ENCODE measurements around the gene SPZ1.
A peak's percentile ranks its signal among the peaks of the same experiment; 100 is the strongest.
"Not testable (repeated sequence)": the region's sequence is repeated elsewhere in the genome, so short reads cannot be mapped to it uniquely, and the experiment has no call there.

SPZ1 gene, protein sequence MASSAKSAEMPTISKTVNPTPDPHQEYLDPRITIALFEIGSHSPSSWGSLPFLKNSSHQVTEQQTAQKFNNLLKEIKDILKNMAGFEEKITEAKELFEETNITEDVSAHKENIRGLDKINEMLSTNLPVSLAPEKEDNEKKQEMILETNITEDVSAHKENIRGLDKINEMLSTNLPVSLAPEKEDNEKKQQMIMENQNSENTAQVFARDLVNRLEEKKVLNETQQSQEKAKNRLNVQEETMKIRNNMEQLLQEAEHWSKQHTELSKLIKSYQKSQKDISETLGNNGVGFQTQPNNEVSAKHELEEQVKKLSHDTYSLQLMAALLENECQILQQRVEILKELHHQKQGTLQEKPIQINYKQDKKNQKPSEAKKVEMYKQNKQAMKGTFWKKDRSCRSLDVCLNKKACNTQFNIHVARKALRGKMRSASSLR
- total RNA-seq, result 0 to 0.11 (median 0) reads per million in 18 experiments

DNA sequence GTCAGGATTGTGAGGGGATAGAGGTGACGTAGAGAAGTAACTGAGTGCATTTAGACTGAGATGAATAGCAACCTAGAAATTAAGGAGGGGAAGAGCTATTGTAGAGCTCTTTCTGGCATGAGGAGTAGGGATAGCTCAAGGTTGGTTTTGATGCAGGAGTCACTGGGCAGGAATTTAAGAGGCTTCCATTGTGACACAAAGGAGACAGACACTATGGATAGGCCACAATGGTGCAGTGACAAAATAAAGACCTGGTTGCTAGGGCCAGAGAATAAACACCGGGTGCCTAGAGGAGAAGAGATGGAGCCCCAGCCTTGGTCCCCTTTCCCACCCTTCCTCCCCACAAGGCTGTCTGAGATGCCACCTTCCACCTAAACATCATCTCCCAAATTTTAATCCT is at the start of gene SPZ1:
Gene SPZ1 (plus strand): TSS at position 301 of the 400 bp plus-strand sequence. CDS start 214 bp downstream, outside the sequence.
- no peak for DNase-seq

DNA sequence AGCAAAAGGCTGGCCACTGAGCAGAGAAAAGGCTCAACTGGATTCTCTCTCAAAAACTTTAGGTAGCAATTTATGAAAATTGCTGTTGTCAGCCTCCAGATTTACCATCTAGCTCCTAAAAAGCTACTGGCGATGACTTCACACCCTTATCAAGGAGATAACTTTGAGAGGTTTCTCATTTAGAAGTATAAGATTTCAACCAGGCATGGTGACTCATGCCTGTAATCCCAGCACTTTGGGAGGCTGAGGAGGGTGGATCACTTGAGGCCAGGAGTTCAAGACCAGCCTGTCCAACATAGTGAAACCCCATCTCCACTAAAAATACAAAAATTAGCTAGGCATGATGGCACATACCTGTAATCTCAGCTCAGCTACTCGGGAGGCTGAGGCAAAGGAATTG is 49.3 kb upstream of the SPZ1 start:
- not testable (repeated sequence) for DNase-seq

DNA sequence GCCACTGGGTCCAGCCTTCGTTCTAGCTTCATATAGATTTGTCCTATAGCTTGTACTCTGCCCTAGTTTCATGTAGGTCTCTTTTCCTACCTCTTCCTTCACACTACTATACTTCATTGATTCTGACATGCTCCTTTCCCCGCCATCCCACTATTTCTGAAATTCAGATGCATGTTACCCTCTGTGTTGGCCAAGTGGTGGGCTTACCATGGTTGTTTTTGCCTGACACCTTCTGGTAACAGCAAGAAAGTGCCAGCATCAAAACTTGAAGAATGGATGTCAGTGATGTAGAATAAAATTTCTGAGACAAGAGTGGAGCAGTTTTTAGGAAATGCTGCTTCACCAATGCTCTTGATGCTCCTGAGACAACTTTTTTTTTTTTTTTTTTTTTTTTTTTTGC is 44.5 kb upstream of the SPZ1 start:
- no peak for DNase-seq

DNA sequence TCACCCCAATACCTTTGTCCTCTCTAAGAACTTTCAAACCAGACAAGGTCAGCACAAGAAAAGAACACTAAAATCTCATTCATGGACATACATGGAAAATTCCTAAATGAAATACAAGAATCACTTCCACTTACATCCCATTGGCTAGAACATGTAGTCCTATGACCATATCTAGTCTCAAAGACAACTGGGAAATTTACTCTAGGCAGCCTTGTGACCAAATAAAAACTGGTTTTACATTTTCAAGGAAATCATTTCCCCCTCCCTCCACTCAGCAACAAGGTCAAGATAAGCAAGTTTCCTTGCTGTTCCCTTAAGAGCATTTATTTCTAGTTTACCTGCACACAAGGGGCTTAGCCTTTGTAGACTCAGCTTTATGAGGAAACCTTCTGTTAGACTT is 43.6 kb upstream of the SPZ1 start:
- no peak for DNase-seq

DNA sequence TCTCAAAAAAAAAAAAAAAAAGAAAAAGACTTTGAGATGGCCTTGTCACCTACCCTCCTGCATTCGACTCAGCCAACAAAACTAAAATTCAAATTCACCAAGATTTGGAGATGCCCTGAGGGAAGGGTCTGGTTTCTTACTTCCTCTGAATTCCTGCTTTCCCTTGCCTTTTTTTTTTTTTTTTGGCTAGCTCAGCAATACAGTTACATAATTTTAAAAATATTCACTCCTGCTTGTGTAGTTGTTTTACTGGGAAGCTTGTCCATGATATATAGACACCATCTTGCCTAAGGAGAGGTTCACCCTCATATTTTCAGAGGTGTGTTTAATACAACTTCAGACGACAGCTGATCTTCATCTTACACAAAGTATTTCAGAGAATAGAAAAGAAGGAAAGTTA is 42.6 kb upstream of the SPZ1 start:
- DNase-seq, result no peak

DNA sequence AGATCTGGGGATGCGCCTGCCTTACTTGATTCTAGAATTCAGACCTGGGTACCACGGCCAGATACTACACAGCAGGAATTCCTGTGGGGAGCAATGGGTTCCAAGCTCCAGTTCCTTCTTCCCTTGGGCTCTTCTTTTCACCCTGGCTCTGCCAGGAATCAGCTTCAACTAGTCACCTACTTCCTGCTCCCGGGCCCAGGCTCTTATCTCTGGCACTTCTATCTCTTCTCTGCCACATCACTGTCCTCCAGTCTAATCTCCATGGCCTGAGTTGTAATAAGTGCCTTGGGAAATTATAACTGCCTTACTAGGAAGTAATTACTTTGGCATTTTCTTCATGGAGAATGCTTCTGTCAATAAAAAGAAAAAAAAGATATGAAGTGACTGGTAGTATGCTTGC is 37.7 kb upstream of the SPZ1 start:
- no peak for DNase-seq

DNA sequence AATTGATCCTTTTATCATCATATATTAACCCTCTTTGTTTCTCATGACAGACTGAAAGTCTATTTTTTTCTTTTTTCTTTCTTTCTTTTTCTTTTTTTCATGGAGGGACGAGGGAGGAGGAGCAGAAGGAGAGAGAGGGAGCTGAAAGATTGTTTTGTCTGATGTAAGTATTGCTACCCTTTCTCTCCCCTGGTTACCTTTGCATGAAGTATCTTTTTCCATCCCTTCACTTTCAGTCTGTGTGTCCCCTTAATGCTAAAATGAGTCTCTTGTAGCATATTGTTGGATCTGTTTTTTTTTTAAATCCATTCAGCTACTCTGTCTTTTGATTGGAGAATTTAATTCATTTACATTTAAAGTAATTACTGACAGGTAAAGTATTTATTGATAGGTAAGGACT is 36.4 kb upstream of the SPZ1 start:
- no peak for DNase-seq

DNA sequence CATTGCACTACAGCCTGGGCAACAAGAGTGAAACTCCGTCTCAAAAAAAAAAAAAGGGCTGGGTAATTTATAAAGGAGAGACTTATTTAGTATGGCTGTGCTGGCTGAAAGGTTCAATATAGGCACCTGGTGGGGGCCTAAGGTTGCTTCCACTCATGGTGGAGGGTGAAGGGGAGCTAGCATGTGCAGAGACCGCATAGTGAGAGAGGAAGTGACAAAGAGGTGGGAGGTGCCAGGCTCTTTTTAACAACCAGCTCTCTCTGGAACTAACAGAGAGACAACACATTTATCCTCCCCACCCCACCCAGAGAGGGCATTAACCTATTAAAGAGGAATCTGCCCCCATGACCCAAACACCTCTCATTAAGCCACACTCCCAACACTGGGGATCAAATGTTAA is 35.1 kb upstream of the SPZ1 start:
- DNase-seq, result peak in 1 of 2 donors; percentile 15

DNA sequence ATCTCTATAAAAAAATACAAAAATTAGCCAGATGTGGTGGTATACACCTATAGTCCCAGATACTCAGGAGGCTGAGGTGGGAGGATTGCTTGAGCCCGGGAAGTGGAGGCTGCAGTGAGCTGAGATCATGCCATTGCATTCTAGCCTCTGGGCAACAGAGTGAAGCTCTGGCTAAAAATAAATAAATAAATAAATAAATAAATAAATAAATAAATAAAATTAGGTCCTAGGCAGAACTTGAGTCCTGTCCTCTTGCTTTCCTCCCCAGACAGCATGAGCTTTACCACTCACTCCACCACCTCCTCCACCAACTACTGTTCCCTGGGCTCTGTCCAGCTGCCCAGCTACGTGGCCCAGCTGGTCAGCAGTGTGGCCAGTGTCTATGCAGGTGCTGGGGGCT is 31.6 kb upstream of the SPZ1 start:
- no peak for DNase-seq

DNA sequence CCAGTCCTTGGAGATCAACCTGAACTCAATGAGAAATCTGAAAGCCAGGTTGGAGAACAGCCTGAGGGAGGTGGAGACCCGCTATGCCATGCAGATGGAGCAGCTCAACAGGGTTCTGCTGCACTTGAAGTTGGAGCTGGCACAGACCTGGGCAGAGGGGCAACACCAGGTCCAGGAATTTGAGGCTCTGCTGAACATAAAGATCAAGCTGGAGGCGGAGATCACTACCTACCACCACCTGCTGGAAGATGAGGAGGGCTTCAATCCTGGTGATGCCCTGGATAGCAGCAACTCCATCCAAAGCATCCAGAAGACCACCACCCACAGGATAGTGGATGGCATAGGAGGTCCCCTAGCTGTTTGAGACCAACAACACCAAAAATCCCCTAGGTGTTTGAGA is 30.5 kb upstream of the SPZ1 start:
- DNase-seq, result no peak

DNA sequence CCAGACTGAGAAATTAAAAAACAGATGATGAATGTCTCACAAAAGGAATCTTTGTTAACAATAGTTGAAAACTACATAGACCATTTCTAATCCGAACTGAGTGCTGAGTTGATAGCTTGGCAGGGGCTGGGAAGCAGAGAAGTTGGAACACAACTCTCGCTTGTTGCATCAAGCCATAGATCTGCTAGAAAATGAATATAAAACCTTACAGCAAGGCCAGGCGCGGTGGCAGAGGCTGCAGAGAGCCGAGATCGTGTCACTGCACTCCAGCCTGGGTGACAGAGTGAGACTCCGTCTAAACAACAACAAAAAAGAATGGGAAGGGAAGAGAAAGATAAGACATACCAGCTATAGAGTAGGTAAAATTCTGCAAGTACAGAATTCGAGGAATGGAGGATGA is 28.0 kb upstream of the SPZ1 start:
- no peak for DNase-seq

DNA sequence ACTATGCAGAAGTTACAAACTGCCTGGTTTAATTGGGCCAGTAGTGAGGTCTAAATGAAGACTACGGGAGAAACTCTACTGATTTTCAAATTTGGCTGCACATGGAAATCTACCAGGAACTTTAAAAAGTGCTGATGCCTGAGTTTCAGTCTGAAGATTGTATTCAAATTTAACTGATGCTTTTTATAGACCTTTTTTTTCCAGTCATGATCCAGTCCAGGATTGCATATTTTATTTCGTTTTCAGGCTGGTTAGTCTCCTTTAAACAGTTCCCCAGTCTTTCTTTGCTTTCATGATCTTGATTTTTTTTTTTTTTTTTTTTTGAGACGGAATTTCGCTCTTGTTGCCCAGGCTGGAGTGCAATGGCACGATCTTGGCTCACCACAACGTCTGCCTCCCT is 23.7 kb upstream of the SPZ1 start:
- DNase-seq, result no peak

DNA sequence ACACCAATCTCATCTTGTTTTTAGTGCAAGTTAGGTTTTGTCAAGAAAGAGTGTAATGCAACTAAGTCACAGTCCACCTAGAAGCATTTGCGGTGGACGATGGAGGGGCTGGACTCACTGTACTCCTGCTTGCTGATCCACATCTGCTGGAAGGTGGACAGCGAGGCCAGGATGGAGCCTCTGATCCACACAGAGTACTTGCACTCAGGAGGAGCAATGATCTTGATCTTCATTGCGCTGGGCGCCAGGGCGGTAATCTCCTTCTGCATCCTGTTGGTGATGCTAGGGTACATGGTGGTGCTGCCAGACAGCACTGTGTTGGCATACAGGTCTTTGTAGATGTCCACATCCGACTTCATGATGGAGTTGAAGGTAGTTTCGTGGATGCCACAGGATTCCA is 20.2 kb upstream of the SPZ1 start:
- no peak for DNase-seq

DNA sequence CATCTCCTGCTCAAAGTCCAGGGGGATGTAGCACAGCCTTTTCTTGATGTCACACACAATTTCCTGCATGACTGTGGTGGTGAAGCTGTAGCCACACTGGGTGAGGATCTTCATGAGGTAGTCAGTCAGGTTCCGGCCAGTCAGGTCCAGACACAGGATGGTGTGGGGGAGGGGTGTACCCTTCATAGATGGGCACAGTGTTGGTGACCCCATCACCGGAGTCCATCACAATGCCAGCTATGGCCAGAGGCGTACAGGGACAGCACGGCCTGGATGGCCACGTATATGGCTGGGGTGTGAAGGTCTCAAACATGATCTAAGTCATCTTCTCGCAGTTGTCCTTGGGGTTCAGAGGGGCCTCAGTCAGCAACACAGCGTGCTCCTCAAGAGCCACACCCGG is 19.7 kb upstream of the SPZ1 start:
- DNase-seq, result no peak

DNA sequence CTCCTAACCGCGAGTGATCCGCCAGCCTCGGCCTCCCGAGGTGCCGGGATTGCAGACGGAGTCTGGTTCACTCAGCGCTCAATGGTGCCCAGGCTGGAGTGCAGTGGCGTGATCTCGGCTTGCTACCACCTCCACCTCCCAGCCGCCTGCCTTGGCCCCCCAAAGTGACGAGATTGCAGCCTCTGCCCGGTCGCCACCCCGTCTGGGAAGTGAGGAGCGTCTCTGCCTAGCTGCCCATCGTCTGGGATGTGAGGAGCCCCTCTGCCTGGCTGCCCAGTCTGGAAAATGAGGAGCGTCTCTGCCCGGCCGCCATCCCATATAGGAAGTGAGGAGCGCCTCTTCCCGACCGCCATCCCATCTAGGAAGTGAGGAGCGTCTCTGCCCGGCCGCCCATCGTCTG is 19.0 kb upstream of the SPZ1 start:
- DNase-seq, result not testable (repeated sequence)

DNA sequence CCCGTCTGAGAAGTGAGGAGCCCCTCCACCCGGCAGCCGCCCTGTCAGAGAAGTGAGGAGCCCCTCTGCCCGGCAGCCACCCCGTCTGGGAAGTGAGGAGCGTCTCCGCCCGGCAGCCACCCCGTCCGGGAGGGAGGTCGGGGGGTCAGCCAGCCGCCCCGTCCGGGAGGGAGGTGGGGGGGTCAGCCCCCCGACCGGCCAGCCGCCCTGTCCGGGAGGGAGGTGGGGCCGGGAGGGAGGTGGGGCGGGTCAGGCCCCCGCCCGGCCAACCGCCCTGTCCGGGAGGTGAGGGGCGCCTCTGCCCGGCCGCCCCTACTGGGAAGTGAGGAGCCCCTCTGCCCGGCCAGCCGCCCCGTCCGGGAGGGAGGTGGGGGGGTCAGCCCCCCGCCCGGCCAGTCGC is 18.5 kb upstream of the SPZ1 start:
- not testable (repeated sequence) for DNase-seq

DNA sequence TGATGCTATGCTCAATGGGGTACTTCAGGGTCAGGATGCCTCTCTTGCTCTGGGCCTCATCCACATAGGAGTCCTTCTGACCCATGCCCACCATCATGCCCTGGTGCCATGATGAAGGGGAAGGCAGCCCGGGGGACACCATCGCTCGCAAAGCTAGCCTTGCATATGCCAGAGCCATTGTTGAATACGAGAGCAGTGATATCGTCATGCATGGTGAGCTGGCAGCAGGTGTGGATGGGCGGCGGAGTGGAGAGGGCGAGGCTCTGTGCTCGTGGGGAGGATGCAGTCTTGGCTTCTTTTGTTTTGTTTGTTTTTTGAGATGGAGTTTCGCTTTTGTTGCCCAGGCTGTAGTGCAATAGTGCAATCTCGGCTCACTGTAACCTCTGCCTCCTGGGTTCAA is 17.2 kb upstream of the SPZ1 start:
- DNase-seq, result no peak

DNA sequence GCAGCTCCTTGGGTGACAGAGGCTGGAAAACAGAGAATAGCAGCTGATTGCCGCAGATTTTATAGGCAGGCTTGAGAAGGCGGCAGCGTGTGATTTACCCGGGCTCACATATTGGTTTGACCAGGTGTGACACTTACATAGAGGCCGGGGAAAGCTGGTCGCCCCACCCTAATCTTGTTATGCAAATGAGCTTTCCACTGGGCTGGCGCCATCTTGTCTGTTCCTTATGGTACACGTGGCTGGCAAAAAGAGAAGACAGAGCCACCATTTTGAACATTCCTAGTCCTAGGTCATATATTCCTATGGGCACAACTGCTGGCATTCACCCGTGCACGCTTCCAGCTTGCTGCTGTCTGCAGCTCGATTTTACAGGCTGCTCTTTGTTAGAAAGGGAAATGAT is 11.3 kb upstream of the SPZ1 start:
- no peak for DNase-seq

DNA sequence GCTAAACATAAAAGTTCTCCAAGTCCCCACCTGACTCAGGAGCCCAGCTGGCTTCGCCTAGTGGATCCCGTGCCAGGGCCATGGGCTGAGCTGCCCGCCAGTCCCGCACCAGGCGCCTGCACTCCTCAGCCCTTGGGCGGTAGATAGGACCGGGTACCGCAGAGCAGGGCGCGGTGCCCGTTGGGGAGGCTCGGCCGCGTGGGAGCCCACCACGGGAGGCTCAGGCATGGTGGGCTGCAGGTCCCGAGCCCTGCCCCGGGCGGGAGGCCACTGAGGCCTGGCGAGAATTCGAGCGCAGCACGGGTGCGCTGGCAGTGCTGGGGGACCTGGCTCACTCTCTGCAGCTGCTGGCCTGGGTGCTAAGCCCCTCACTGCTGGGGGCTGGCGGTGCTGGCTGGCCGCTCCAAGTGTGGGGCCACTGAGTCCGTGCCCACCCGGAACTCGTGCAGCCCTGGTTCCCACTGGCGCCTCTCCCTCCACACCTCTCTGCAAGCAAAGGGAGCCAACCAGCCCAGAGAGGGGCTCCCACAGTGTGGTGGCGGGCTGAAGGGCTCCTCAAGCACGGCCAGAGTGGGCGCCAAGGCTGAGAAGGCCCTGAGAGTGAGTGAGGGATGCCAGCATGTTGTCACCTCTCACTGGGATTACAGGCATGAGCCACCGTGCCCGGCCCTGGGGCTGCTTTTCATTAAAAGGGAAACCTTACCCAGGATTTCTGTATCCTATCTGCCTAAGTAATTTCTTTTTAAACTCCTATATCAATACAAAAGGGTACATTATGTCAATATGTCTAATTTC is 9.7 kb upstream of the SPZ1 start:
- DNase-seq, result no peak

DNA sequence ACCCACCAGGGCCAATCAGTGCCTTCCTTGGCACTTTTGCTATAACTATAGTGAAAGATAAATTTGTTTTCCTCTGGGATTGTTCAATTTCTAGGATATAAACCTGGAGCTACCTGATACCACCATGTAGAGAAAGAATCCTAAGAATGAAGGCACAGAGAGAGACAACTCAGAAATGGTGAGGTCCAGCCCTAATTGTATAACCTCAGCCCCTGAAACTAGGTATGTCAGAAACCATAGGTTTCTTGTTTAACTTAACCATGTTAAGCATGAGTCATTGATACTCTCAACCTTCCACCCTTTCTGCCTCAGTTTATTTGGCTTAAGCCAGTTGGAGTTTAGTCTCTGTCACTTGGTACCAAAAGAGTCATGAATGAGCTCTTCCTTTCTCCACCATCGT is 4.6 kb upstream of the SPZ1 start:
- DNase-seq, result no peak

DNA sequence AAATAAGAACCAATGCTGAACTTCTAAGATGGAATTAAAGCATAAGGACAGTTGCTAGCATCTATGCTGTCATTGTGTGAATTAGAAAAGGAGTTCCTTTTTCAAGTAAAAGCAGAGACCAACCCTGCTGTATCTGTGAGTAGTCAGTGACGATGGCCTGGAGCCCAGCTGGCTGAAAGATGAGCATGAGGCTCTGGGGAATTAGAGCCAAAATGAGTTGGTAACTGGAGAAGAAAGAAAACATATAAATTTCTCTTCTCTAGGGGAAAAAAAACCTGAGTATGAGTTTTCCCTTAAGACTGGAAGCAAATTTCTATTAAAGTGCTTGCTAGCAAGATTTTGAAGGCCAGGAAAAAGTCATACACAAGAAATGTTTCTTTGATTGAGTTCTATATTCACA is 1.6 kb upstream of the SPZ1 start:
- DNase-seq, result no peak

DNA sequence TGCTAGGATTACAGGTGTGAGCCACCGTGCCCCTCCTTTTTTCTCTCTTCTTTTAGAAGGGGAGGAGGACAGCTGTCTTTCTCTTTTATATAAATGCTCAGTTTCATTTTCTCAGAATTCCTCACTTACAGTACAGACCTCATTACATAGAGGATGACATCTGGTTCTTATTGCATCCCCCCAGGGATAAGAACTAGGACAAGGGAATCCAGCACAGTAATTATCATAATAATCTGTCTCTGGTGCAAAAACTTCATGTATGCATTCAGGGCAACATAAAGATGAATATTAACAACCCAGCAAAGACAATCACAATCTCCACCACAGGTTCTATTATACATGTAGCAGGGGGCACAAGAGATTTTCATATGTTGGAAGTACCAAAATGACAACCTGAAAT is 5.1 kb downstream of the SPZ1 start:
- no peak for DNase-seq

DNA sequence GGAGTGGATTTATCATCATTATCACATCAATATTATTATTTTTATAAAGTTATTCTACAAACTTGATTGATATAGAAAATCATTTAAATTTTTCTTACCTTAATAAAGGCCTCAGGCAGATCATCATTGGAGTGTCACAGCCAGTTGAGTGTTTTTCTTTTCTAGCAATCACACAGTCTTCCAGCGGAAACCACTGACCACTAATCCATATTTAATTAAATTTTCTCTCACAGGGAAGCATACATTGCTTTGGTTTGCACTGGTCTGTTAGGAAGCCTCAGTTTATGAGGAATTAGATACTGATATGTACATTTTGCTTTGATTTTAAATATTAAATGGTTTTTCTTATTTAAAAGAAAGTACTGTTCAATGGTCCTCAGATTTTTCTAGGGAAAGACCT is 6.7 kb downstream of the SPZ1 start:
- no peak for DNase-seq

DNA sequence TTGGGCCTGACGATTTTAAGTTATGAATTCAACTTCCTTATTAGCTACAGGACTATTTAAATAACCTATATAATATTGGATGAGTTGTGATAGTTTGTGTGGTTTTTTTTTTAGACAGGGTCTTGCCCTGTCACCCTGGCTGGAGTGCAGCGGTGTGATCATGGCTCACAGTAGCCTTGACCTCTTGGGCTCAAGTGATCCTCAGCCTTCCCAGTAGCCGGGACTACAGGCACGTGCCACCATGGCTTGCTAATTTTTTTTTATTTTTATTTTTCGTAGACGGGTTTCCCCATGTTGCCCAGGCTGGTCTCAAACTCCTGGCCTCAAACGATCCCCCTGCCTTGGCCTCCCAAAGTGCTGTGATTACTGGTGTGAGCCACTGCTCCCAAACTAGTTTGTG is 17.6 kb downstream of the SPZ1 start:
- no peak for DNase-seq

Measured in inflammatory macrophage (primary cell).